HEK293 (cell line): ENCODE results near the gene RAD51.

Experiments used
- CTCF ChIP-seq: fragments of 450-650 bp; formaldehyde crosslinking; IDR thresholded peaks from 2 replicates; pipeline ENCODE4 v1.5.1; 2016; ENCODE audit warnings: missing biosample characterization, missing genetic modification characterization
- MEIS1 ChIP-seq: sonication (generic); formaldehyde crosslinking; IDR thresholded peaks from 2 replicates; pipeline ENCODE4 v1.8.1; 2022; ENCODE audit warnings: missing genetic modification reagents, mild to moderate bottlenecking, borderline replicate concordance
- OVOL3 ChIP-seq: fragments of 450-650 bp; formaldehyde crosslinking; IDR thresholded peaks from 2 replicates; pipeline ENCODE4 v1.5.1; 2016; ENCODE audit warnings: missing biosample characterization, missing genetic modification characterization
- REST ChIP-seq: fragments of 450-650 bp; formaldehyde crosslinking; IDR thresholded peaks from 2 replicates; pipeline ENCODE4 v1.5.1; 2016; ENCODE audit warnings: missing biosample characterization, missing genetic modification characterization
- ZBTB8A ChIP-seq: fragments of 450-650 bp; formaldehyde crosslinking; IDR thresholded peaks from 2 replicates; pipeline ENCODE4 v1.5.1; 2016; ENCODE audit warnings: missing biosample characterization, missing genetic modification characterization
- ZFP69B ChIP-seq: fragments of 450-650 bp; formaldehyde crosslinking; IDR thresholded peaks from 2 replicates; pipeline ENCODE4 v1.5.1; 2016; ENCODE audit warnings: missing biosample characterization, missing genetic modification characterization
- ZIC2 ChIP-seq: fragments of 450-650 bp; formaldehyde crosslinking; IDR thresholded peaks from 2 replicates; pipeline ENCODE4 v1.5.1; 2016; ENCODE audit warnings: missing biosample characterization, missing genetic modification characterization
- ZNF10 ChIP-seq: fragments of 450-650 bp; formaldehyde crosslinking; IDR thresholded peaks from 2 replicates; pipeline ENCODE4 v1.5.1; 2017; ENCODE audit warnings: missing biosample characterization, missing genetic modification characterization
- ZNF335 ChIP-seq: fragments of 450-650 bp; formaldehyde crosslinking; conservative IDR thresholded peaks from 2 replicates; pipeline ENCODE4 v1.5.1; 2016; ENCODE audit warnings: missing biosample characterization, missing genetic modification characterization
- ZNF423 ChIP-seq: fragments of 450-650 bp; formaldehyde crosslinking; IDR thresholded peaks from 2 replicates; pipeline ENCODE4 v1.5.1; 2016; ENCODE audit warnings: missing biosample characterization, missing genetic modification characterization
- ZNF558 ChIP-seq: fragments of 450-650 bp; formaldehyde crosslinking; IDR thresholded peaks from 2 replicates; pipeline ENCODE4 v1.5.1; 2016; ENCODE audit warnings: missing biosample characterization, missing genetic modification characterization
- ZNF704 ChIP-seq: fragments of 450-650 bp; formaldehyde crosslinking; IDR thresholded peaks from 2 replicates; pipeline ENCODE4 v1.5.1; 2016; ENCODE audit warnings: missing biosample characterization, missing genetic modification characterization
- ZXDB ChIP-seq: fragments of 450-650 bp; formaldehyde crosslinking; IDR thresholded peaks from 2 replicates; pipeline ENCODE4 v1.5.1; 2016; ENCODE audit warnings: missing biosample characterization, missing genetic modification characterization

GRCh38 chr15:40716165-40716564 is 21.2 kb downstream of the RAD51 start:
- TF ChIP-seq REST (no peak), ZBTB8A (no peak), CTCF (tag by site-specific recombination) (no peak), MEIS1 (CRISPR knock-in tag) (no peak), ZFP69B (tag by site-specific recombination) (no peak), ZNF335 (tag by site-specific recombination) (no peak), ZIC2 (no peak), ZNF704 (tag by site-specific recombination) (no peak), ZXDB (no peak), ZNF558 (tag by site-specific recombination) (no peak), ZNF423 (tag by site-specific recombination) (no peak), OVOL3 (no peak), ZNF10 (tag by site-specific recombination) (no peak)
